HEK293T (cell line): ENCODE measurements around the gene EP300.

ENCODE experiments used
- CTCF ChIA-PET: fragments of 350-600 bp; formaldehyde crosslinking; extraction: SDS; loops from one replicate; lab custom pipeline; 2021; ENCODE audit warnings: antibody characterized with exemption, inconsistent platforms; lab: Yijun Ruan, JAX
- POLR2A ChIA-PET: fragments of 350-600 bp; formaldehyde crosslinking; extraction: SDS; loops from one replicate; lab custom pipeline; 2020; ENCODE audit warnings: antibody characterized with exemption, inconsistent platforms; lab: Yijun Ruan, JAX
- DNase-seq: peaks from one replicate; pipeline ENCODE4 v3.0.0; 2012; ENCODE audit warnings: mixed read lengths; ENCODE audit errors: extremely low spot score
- ARNT ChIP-seq: fragments of 450-650 bp; IDR thresholded peaks from 2 replicates; pipeline ENCODE4 v1.6.1; 2017; ENCODE audit warnings: mild to moderate bottlenecking
- BHLHE40 ChIP-seq: fragments of 450-650 bp; IDR thresholded peaks from 2 replicates; pipeline ENCODE4 v1.6.1; 2016; ENCODE audit warnings: mild to moderate bottlenecking, moderate library complexity, borderline replicate concordance
- CTBP1 ChIP-seq: fragments of 450-650 bp; IDR thresholded peaks from 2 replicates; pipeline ENCODE4 v1.6.1; 2016; ENCODE audit warnings: borderline replicate concordance
- ELF4 ChIP-seq: fragments of 450-650 bp; IDR thresholded peaks from 2 replicates; pipeline ENCODE4 v1.6.1; 2017; ENCODE audit warnings: antibody characterized with exemption
- FOXA1 ChIP-seq: fragments of 450-650 bp; IDR thresholded peaks from 2 replicates; pipeline ENCODE4 v1.6.1; 2016; ENCODE audit warnings: mild to moderate bottlenecking
- FOXK2 ChIP-seq: fragments of 450-650 bp; IDR thresholded peaks from 2 replicates; pipeline ENCODE4 v1.6.1; 2016; ENCODE audit warnings: mild to moderate bottlenecking
- FOXM1 ChIP-seq: fragments of 450-650 bp; IDR thresholded peaks from 2 replicates; pipeline ENCODE4 v1.6.1; 2017; ENCODE audit warnings: mild to moderate bottlenecking, borderline replicate concordance
- HDGF ChIP-seq: fragments of 450-650 bp; IDR thresholded peaks from 2 replicates; pipeline ENCODE4 v1.6.1; 2017; ENCODE audit warnings: antibody characterized with exemption, borderline replicate concordance
- L3MBTL2 ChIP-seq: fragments of 450-650 bp; conservative IDR thresholded peaks from 2 replicates; pipeline ENCODE4 v1.6.1; 2016; ENCODE audit warnings: mild to moderate bottlenecking
- LEF1 ChIP-seq: fragments of 450-650 bp; IDR thresholded peaks from 2 replicates; pipeline ENCODE4 v1.6.1; 2017; ENCODE audit warnings: mild to moderate bottlenecking, borderline replicate concordance
- NFRKB ChIP-seq: fragments of 450-650 bp; IDR thresholded peaks from 2 replicates; pipeline ENCODE4 v1.6.1; 2016; ENCODE audit warnings: mild to moderate bottlenecking, moderate library complexity
- SP1 ChIP-seq: fragments of 450-650 bp; IDR thresholded peaks from 2 replicates; pipeline ENCODE4 v1.6.1; 2017
- SUZ12 ChIP-seq: fragments of 450-650 bp; IDR thresholded peaks from 2 replicates; pipeline ENCODE4 v1.6.1; 2016; ENCODE audit warnings: mild to moderate bottlenecking
- TARDBP ChIP-seq: fragments of 450-650 bp; IDR thresholded peaks from 2 replicates; pipeline ENCODE4 v1.6.1; 2016
- ZNF384 ChIP-seq: fragments of 450-650 bp; IDR thresholded peaks from 2 replicates; pipeline ENCODE4 v1.6.1; 2016
- TF ChIP-seq, protein P1 (sequence below): fragments of 450-650 bp; IDR thresholded peaks from 2 replicates; pipeline ENCODE4 v1.6.1; 2016

EP300 gene

DNA sequence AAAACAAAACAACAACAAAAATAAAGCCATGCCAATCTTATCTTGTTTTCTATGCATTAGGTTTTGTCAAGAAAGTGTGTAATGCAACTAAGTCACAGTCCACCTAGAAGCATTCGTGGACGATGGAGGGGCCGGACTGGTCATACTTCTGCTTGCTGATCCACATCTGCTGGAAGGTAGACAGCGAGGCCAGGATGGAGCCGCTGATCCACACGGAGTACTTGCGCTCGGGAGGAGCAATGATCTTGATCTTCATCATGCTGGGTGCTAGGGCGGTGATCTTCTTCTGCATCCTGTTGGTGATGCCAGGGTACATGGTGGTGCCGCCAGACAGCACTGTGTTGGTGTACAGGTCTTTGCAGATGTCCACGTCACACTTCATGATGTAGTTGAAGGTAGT, 18.3 kb upstream of the EP300 start:
- DNase-seq, result no peak
- TF ChIP-seq, protein P1, sequence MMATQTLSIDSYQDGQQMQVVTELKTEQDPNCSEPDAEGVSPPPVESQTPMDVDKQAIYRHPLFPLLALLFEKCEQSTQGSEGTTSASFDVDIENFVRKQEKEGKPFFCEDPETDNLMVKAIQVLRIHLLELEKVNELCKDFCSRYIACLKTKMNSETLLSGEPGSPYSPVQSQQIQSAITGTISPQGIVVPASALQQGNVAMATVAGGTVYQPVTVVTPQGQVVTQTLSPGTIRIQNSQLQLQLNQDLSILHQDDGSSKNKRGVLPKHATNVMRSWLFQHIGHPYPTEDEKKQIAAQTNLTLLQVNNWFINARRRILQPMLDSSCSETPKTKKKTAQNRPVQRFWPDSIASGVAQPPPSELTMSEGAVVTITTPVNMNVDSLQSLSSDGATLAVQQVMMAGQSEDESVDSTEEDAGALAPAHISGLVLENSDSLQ, result no peak
- no peak for TF ChIP-seq ARNT
- TF ChIP-seq HDGF, result no peak
- no peak for TF ChIP-seq TARDBP
- TF ChIP-seq BHLHE40, result no peak
- TF ChIP-seq SP1, result no peak
- TF ChIP-seq NFRKB, result no peak
- TF ChIP-seq FOXA1, result no peak
- TF ChIP-seq CTBP1, result no peak
- no peak for TF ChIP-seq ELF4
- TF ChIP-seq FOXM1, result no peak
- no peak for TF ChIP-seq FOXK2
- TF ChIP-seq ZNF384, result no peak
- no peak for TF ChIP-seq SUZ12
- no peak for TF ChIP-seq L3MBTL2
- no peak for TF ChIP-seq LEF1
- ChIA-PET POLR2A (no interaction called here), CTCF (no interaction called here)

DNA sequence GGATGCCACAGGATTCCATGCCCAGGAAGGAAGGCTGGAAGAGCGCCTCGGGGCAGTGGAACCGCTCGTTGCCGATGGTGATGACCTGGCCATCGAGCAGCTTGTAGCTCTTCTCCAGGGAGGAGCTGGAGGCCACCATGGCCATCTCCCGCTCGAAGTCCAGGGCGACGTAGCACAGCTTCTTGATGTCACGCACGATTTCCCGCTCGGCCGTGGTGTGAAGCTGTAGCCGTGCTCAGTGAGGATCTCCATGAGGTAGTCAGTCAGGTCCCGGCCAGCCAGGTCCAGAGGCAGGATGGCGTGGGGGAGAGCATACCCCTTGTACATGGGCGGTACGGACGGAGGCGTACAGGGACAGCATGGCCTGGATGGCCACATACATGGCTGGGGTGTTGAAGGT, 17.9 kb upstream of the EP300 start:
- ChIA-PET CTCF (no interaction called here), POLR2A (no interaction called here)
- DNase-seq, result no peak
- no peak for TF ChIP-seq ELF4
- TF ChIP-seq L3MBTL2, result no peak
- TF ChIP-seq TARDBP, result no peak
- no peak for TF ChIP-seq FOXM1
- no peak for TF ChIP-seq SUZ12

DNA sequence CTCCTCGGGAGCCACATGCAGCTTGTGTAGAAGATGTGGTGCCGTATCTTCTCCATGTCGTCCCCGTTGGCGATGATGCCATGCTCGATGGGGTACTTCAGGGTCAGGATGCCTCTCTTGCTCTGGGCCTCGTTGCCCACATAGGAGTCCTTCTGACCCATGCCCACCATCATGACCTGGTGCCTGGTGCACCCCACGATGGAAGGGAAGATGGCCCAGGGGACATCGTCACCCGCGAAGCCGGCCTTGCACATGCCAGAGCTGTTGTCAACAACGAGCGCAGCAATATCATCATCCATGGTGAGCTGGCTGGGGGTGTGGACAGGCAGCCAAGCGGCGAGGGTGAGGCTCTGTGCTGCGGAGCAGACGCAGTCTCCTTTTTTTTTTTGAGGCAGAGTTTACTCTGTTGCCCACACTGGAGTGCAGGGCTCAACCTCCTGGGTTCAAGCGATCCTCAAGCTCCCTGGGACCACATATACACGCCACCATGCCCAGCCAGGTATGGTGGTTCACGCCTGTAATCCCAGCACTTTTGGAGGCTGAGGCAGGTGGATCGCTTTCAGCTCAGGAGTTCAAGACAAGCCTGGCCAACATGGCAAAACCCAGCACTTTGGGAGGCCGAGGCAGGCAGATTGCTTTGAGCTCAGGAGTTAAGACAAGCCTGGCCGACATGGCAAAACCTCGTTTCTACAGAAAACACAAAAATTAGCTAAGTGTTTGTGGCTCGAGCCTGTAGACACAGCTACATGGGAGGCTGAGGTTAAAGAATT, 17.3 kb upstream of the EP300 start:
- POLR2A ChIA-PET, result interaction anchor here (0.9 kb wide), 1 partner anchor 124 kb away, joined by 3 read pairs; the partner anchor contains the start of gene RBX1
- CTCF ChIA-PET, result no interaction called here
- no peak for TF ChIP-seq CTBP1
- TF ChIP-seq ARNT, result no peak
- TF ChIP-seq SP1, result no peak
- TF ChIP-seq ELF4, result no peak
- TF ChIP-seq SUZ12, result no peak
- no peak for TF ChIP-seq FOXA1
- TF ChIP-seq ZNF384, result no peak
- no peak for TF ChIP-seq BHLHE40
- no peak for TF ChIP-seq TARDBP
- no peak for TF ChIP-seq NFRKB
- TF ChIP-seq, protein P1, result no peak
- TF ChIP-seq FOXM1, result no peak
- TF ChIP-seq LEF1, result no peak
- TF ChIP-seq L3MBTL2, result no peak
- no peak for TF ChIP-seq HDGF
- TF ChIP-seq FOXK2, result no peak
- no peak for DNase-seq

DNA sequence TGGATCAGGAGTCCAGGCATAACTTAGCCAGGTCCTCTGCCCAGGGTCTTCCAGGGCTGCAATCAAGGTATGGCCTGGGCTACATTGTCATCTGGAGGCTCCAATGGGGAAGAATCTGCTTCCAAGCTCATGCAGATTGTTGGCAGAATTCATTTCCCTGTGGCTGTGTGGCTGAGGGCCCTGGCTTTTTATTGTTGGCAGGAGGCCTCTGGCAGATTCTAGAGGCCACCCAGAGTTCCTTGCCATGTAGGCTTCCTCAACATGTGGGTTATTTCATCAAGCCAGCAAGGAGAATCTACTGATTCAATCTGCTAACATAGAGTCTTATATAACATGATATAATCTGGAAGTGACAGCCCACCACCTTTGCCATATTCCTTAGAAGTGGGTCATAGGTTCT, 16.4 kb upstream of the EP300 start:
- no peak for DNase-seq
- POLR2A ChIA-PET, result interaction anchor here (0.9 kb wide), 1 partner anchor 125 kb away, joined by 3 read pairs; the partner anchor contains the start of gene RBX1
- TF ChIP-seq CTBP1 (no peak), SUZ12 (no peak)
- CTCF ChIA-PET, result no interaction called here

DNA sequence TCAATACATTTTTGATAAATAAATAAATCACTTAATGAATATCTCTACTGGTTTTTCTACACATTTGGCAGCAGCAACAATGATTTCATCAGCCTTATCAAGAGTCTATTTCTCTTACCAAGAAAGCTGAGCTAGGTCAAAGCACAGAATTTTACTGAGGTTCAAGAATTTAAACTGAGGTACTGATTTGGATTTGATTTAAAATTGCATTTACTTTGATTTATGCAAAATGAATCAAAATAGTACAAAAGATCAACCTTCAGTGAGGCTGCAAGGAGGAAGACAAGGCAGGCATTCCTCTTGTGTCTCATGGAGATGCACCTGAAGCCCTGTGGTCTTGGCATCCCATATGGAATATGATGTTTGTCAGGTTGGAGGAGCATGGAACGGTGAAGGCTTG, 15.5 kb upstream of the EP300 start:
- ChIA-PET POLR2A (no interaction called here), CTCF (no interaction called here)
- no peak for DNase-seq
- TF ChIP-seq SP1, result no peak
- no peak for TF ChIP-seq L3MBTL2
- TF ChIP-seq, protein P1, result no peak
- no peak for TF ChIP-seq BHLHE40
- TF ChIP-seq FOXA1, result no peak

DNA sequence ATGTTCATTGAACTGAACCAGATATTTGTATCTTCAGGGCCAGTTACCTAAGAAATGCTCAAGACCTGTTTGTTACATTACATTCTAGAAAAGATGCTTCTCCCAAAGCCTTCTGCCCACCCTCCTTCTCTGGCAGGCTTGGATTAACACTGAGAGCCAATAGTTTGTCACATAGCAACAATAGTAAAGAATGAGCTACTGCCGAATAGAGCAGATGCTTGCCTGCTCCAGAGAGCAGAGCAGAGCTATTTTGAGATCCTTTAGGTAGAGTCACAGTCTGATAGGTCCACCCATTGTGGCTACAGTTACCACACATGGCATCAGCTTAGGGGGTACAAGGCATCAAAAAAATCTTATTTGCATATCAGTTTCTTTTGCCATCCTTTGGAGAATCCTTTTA, 13.5 kb upstream of the EP300 start:
- ChIA-PET CTCF (no interaction called here), POLR2A (interaction anchor here (1.7 kb wide), 1 partner anchor 12 kb away, joined by 5 read pairs; no protein-coding TSS in a partner anchor)
- no peak for DNase-seq
- TF ChIP-seq BHLHE40 (no peak), TARDBP (no peak), FOXM1 (no peak), HDGF (no peak), L3MBTL2 (no peak), NFRKB (no peak), CTBP1 (no peak), SP1 (no peak), ELF4 (no peak), SUZ12 (no peak), LEF1 (no peak), ARNT (no peak), ZNF384 (no peak), FOXA1 (no peak), FOXK2 (no peak)
- TF ChIP-seq, protein P1, result no peak

DNA sequence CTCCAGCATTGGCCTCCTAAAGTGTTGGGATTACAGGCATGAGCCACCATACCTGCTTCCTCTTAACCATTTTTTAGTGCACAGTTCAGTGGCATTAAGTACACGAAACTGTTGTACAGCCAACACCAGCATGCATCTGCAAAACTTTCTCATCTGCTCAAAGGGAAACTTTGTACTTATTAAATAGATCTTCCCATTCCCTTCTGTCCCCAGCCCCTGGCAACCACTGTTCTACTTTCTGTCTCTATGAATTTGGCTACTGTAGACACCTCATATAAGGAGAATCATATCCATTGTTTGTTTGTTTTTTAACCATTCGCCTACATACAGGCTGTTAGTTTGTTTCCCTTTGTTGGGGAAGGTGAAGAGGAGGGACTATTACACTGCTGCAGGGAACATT, 6.5 kb upstream of the EP300 start:
- CTCF ChIA-PET, result no interaction called here
- TF ChIP-seq NFRKB (no peak), ZNF384 (no peak), ARNT (no peak), L3MBTL2 (no peak), BHLHE40 (no peak), FOXA1 (no peak), SUZ12 (no peak), LEF1 (no peak)
- POLR2A ChIA-PET, result no interaction called here
- no peak for DNase-seq
